Measurements from ENCODE around the gene ARPC5L.
"Not testable (repeated sequence)": the region's sequence is repeated elsewhere in the genome, so short reads cannot be mapped to it uniquely, and the experiment has no call there.

Gene ARPC5L

GRCh38 chr9:124894035-124894740, 32.3 kb downstream of the ARPC5L start:
- DNase-seq (ENCODE audit: low read depth in 2 of 2), result no peak

- DNase-seq (ENCODE audit: low read depth in 2 of 2), result peak in 1 of 2 experiments; percentile 11
These were observed 32.8 kb downstream of the ARPC5L start for GRCh38 chr9:124894741-124895170.

GRCh38 chr9:124897570-124898460, 35.9 kb downstream of the ARPC5L start:
- no peak for DNase-seq (ENCODE audit: low read depth in 2 of 2)

GRCh38 chr9:124899845-124900244, 37.9 kb downstream of the ARPC5L start:
- no peak for DNase-seq (ENCODE audit: low read depth in 2 of 2)

- no peak for DNase-seq (ENCODE audit: low read depth in 2 of 2)
These were observed 45.0 kb downstream of the ARPC5L start for GRCh38 chr9:124906966-124907365.

GRCh38 chr9:124908098-124908497, 46.2 kb downstream of the ARPC5L start:
- DNase-seq (ENCODE audit: low read depth in 2 of 2), result no peak

GRCh38 chr9:124911766-124912165, 49.8 kb downstream of the ARPC5L start:
- DNase-seq (ENCODE audit: low read depth in 2 of 2), result no peak

GRCh38 chr9:124913378-124913777, 51.4 kb downstream of the ARPC5L start:
- DNase-seq (ENCODE audit: low read depth in 2 of 2), result no peak

- DNase-seq (ENCODE audit: low read depth in 2 of 2), result no peak
These were observed 52.9 kb downstream of the ARPC5L start for GRCh38 chr9:124914753-124915405.

- not testable (repeated sequence) for DNase-seq (ENCODE audit: low read depth in 2 of 2)
These were observed 58.5 kb downstream of the ARPC5L start for GRCh38 chr9:124920394-124920793.

Measured in fibroblast of skin of left biceps (primary cell).